IPS-18a (cell line): ENCODE measurements around the gene GTF3C5.
"Not testable (repeated sequence)": the region's sequence is repeated elsewhere in the genome, so short reads cannot be mapped to it uniquely, and the experiment has no call there.

Experiments used
- H3K27ac ChIP-seq: one replicate; pipeline ENCODE4 v1.5.1; 2013; ENCODE audit warnings: low read length
- H3K27me3 ChIP-seq: one replicate; pipeline ENCODE4 v1.6.1; 2013; ENCODE audit warnings: mild to moderate bottlenecking, low read length; ENCODE audit not compliant: control insufficient read depth, insufficient read depth
- H3K36me3 ChIP-seq: one replicate; pipeline ENCODE4 v1.6.1; 2013; ENCODE audit warnings: low read depth, low read length; ENCODE audit not compliant: control insufficient read depth
- H3K4me1 ChIP-seq: one replicate; pipeline ENCODE4 v1.6.1; 2013; ENCODE audit warnings: low read depth, low read length; ENCODE audit not compliant: control insufficient read depth
- H3K4me3 ChIP-seq: one replicate; pipeline ENCODE4 v1.5.1; 2013; ENCODE audit warnings: low read length
- H3K9ac ChIP-seq: one replicate; pipeline ENCODE4 v1.6.1; 2013; ENCODE audit warnings: mild to moderate bottlenecking, low read length, moderate library complexity
- H3K9me3 ChIP-seq: one replicate; pipeline ENCODE4 v1.6.1; 2013; ENCODE audit warnings: low read depth, low read length; ENCODE audit not compliant: control insufficient read depth

Gene GTF3C5

GRCh38 chr9:132989414-132989996, 41.3 kb upstream of the GTF3C5 start:
- Histone ChIP-seq H3K9ac (no peak overlapping the region), H3K27ac (no peak overlapping the region), H3K36me3 (no peaks in the 10 kb centered on the region), H3K4me1 (peaks cover 4% of the 10 kb centered on the region), H3K4me3 (no peak overlapping the region), H3K27me3 (no peaks in the 10 kb centered on the region), H3K9me3 (no peaks in the 10 kb centered on the region)

- H3K9ac ChIP-seq, H3K4me1 ChIP-seq, H3K9me3 ChIP-seq, H3K27ac ChIP-seq, H3K27me3 ChIP-seq, H3K36me3 ChIP-seq, H3K4me3 ChIP-seq: not testable (repeated sequence)
These were observed 40.7 kb upstream of the GTF3C5 start for GRCh38 chr9:132989998-132990557.

GRCh38 chr9:132990781-132991180, 40.0 kb upstream of the GTF3C5 start:
- Histone ChIP-seq H3K36me3 (no peaks in the 10 kb centered on the region), H3K4me3 (no peak overlapping the region), H3K9ac (no peak overlapping the region), H3K27ac (no peak overlapping the region), H3K9me3 (no peaks in the 10 kb centered on the region), H3K27me3 (no peaks in the 10 kb centered on the region), H3K4me1 (peaks cover 4% of the 10 kb centered on the region)

- Histone ChIP-seq H3K27me3 (no peaks in the 10 kb centered on the region), H3K4me3 (no peak overlapping the region)
These were observed 39.2 kb upstream of the GTF3C5 start for GRCh38 chr9:132991351-132992300.

GRCh38 chr9:132993511-132993939, 37.3 kb upstream of the GTF3C5 start:
- Histone ChIP-seq H3K36me3 (no peaks in the 10 kb centered on the region), H3K9me3 (no peaks in the 10 kb centered on the region), H3K27me3 (no peaks in the 10 kb centered on the region), H3K9ac (no peak overlapping the region), H3K4me3 (no peak overlapping the region), H3K27ac (no peak overlapping the region), H3K4me1 (peaks cover 4% of the 10 kb centered on the region)

More at GRCh38 chr9:132991351-132992300, 39.2 kb upstream of the GTF3C5 start:
- no peak overlapping the region for H3K9ac ChIP-seq
- no peaks in the 10 kb centered on the region for H3K36me3 ChIP-seq
- peaks cover 4% of the 10 kb centered on the region for H3K4me1 ChIP-seq
- H3K9me3 ChIP-seq: no peaks in the 10 kb centered on the region
- H3K27ac ChIP-seq: no peak overlapping the region

GRCh38 chr9:132994410-132995120, 36.2 kb upstream of the GTF3C5 start:
- no peaks in the 10 kb centered on the region for H3K27me3 ChIP-seq
- H3K27ac ChIP-seq: no peak overlapping the region
- no peaks in the 10 kb centered on the region for H3K36me3 ChIP-seq
- H3K4me1 ChIP-seq: peaks cover 4% of the 10 kb centered on the region
- no peak overlapping the region for H3K9ac ChIP-seq
- no peaks in the 10 kb centered on the region for H3K9me3 ChIP-seq
- H3K4me3 ChIP-seq: no peak overlapping the region

GRCh38 chr9:132995121-132995420, 35.7 kb upstream of the GTF3C5 start:
- no peaks in the 10 kb centered on the region for H3K9me3 ChIP-seq
- H3K4me1 ChIP-seq: peaks cover 4% of the 10 kb centered on the region
- H3K27ac ChIP-seq: no peak overlapping the region
- no peaks in the 10 kb centered on the region for H3K27me3 ChIP-seq
- H3K36me3 ChIP-seq: no peaks in the 10 kb centered on the region
- no peak overlapping the region for H3K9ac ChIP-seq
- H3K4me3 ChIP-seq: no peak overlapping the region

- H3K36me3 ChIP-seq: no peaks in the 10 kb centered on the region
- no peaks in the 10 kb centered on the region for H3K9me3 ChIP-seq
- H3K4me1 ChIP-seq: peaks cover 4% of the 10 kb centered on the region
- no peak overlapping the region for H3K27ac ChIP-seq
- no peak overlapping the region for H3K9ac ChIP-seq
- H3K27me3 ChIP-seq: no peaks in the 10 kb centered on the region
- no peak overlapping the region for H3K4me3 ChIP-seq
These were observed 34.9 kb upstream of the GTF3C5 start for GRCh38 chr9:132995879-132996278.

- no peak overlapping the region for H3K9ac ChIP-seq
- H3K27me3 ChIP-seq: no peaks in the 10 kb centered on the region
- H3K9me3 ChIP-seq: no peaks in the 10 kb centered on the region
- H3K4me3 ChIP-seq: no peak overlapping the region
- H3K27ac ChIP-seq: no peak overlapping the region
- no peaks in the 10 kb centered on the region for H3K36me3 ChIP-seq
- H3K4me1 ChIP-seq: peaks cover 4% of the 10 kb centered on the region
These were observed 34.3 kb upstream of the GTF3C5 start for GRCh38 chr9:132996526-132996925.

GRCh38 chr9:132997591-132997990, 33.2 kb upstream of the GTF3C5 start:
- H3K36me3 ChIP-seq: no peaks in the 10 kb centered on the region
- no peak overlapping the region for H3K9ac ChIP-seq
- H3K27ac ChIP-seq: no peak overlapping the region
- H3K4me1 ChIP-seq: peaks cover 4% of the 10 kb centered on the region
- H3K4me3 ChIP-seq: no peak overlapping the region
- H3K9me3 ChIP-seq: no peaks in the 10 kb centered on the region
- H3K27me3 ChIP-seq: peaks cover 8% of the 10 kb centered on the region

- H3K4me1 ChIP-seq, H3K27ac ChIP-seq, H3K36me3 ChIP-seq, H3K9me3 ChIP-seq, H3K9ac ChIP-seq, H3K4me3 ChIP-seq: not testable (repeated sequence)
- H3K27me3 ChIP-seq: peaks cover 14% of the 10 kb centered on the region
These were observed 32.6 kb upstream of the GTF3C5 start for GRCh38 chr9:132998221-132998620.
